WERI-Rb-1 (cell line): ENCODE results near the gene PKHD1.
"Not testable (repeated sequence)": the region's sequence is repeated elsewhere in the genome, so short reads cannot be mapped to it uniquely, and the experiment has no call there.

ENCODE experiments used
- DNase-seq: peaks from one replicate; pipeline ENCODE4 v3.0.0-alpha.2; 2020
- H3K27ac ChIP-seq: fragments of 250-450 bp; sonication (Bioruptor Pico); 2 replicates; pipeline ENCODE4 v1.5.1; 2020; ENCODE audit warnings: mild to moderate bottlenecking, moderate library complexity
- H3K27me3 ChIP-seq: fragments of 250-450 bp; sonication (Bioruptor Pico); 2 replicates; pipeline ENCODE4 v1.5.1; 2021; ENCODE audit warnings: mild to moderate bottlenecking, low read depth, moderate library complexity; ENCODE audit not compliant: insufficient read depth, severe bottlenecking
- H3K36me3 ChIP-seq: fragments of 250-450 bp; sonication (Bioruptor Pico); 2 replicates; pipeline ENCODE4 v1.5.1; 2020; ENCODE audit warnings: mild to moderate bottlenecking, moderate library complexity
- H3K4me3 ChIP-seq: 2 replicates; pipeline ENCODE4 v1.5.1; 2011; ENCODE audit warnings: low read depth, mild to moderate bottlenecking, control low read depth, low read length
- H3K9me3 ChIP-seq: fragments of 250-450 bp; sonication (Bioruptor Pico); 2 replicates; pipeline ENCODE4 v1.5.1; 2021; ENCODE audit warnings: mild to moderate bottlenecking, moderate library complexity; ENCODE audit not compliant: severe bottlenecking
- TF ChIP-seq, protein P1 (sequence below): IDR thresholded peaks from 2 replicates; pipeline ENCODE4 v1.5.1; 2011; ENCODE audit warnings: low read depth, mild to moderate bottlenecking, control low read depth, inconsistent platforms, low read length

PKHD1 gene

DNA sequence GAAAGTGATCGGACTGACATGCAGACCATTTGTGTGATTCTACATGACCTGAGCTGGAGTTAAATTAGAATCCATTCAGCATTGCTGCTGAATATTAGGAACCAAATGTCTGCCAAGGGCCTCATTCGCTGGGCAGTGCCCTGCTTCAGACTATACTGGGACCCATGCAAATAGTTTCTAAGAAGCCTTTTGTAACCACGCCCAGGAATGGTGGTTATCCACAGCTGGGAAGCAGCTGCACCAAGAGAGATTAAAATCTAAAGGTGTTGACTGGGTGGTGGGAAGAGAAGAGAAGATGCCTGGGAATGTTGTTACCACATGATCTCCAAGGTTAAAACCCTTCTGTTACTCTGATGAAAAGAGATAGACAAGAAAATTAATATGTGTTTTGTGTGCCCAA is 156.8 kb downstream of the PKHD1 start:
- Histone ChIP-seq H3K4me3 (no peak overlapping the region), H3K9me3 (no peaks in the 10 kb centered on the region), H3K36me3 (no peaks in the 10 kb centered on the region), H3K27ac (no peak overlapping the region), H3K27me3 (no peaks in the 10 kb centered on the region)
- TF ChIP-seq, protein P1, sequence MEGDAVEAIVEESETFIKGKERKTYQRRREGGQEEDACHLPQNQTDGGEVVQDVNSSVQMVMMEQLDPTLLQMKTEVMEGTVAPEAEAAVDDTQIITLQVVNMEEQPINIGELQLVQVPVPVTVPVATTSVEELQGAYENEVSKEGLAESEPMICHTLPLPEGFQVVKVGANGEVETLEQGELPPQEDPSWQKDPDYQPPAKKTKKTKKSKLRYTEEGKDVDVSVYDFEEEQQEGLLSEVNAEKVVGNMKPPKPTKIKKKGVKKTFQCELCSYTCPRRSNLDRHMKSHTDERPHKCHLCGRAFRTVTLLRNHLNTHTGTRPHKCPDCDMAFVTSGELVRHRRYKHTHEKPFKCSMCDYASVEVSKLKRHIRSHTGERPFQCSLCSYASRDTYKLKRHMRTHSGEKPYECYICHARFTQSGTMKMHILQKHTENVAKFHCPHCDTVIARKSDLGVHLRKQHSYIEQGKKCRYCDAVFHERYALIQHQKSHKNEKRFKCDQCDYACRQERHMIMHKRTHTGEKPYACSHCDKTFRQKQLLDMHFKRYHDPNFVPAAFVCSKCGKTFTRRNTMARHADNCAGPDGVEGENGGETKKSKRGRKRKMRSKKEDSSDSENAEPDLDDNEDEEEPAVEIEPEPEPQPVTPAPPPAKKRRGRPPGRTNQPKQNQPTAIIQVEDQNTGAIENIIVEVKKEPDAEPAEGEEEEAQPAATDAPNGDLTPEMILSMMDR, result no peak
- DNase-seq, result no peak

DNA sequence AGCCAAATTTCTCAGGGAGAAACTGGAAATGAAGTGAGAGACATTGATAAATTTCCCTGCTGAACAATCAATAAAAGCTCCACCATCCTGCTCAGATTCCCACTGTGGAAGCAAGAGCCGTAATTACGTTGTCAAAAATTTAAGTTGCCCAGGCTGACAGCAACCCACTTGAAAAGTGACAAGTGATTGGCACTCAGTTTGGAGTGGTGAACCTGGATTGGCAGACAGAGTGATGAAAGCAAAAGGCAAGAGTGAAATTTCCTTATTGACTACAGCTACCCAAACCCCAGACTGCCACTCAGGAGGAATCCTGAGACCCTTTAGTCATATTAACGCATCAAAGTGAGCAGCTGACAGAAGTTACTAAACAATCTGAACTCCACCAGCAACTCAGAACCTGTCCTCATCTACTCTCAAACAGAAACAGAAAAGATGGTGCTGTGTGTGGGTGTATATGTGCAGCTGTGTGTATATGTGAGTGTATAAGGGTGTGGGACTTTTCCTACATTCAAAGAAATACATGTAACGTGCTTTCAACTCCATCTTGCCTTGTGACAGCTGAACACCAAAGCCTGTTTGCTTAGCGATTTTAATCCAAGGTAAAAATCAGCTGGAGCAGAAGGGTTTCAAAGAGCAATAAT is 157.4 kb downstream of the PKHD1 start:
- H3K27me3 ChIP-seq, result no peaks in the 10 kb centered on the region
- H3K9me3 ChIP-seq, result no peaks in the 10 kb centered on the region
- no peak overlapping the region for H3K4me3 ChIP-seq
- no peaks in the 10 kb centered on the region for H3K36me3 ChIP-seq
- no peak for DNase-seq
- H3K27ac ChIP-seq, result no peak overlapping the region
- TF ChIP-seq, protein P1, result no peak

DNA sequence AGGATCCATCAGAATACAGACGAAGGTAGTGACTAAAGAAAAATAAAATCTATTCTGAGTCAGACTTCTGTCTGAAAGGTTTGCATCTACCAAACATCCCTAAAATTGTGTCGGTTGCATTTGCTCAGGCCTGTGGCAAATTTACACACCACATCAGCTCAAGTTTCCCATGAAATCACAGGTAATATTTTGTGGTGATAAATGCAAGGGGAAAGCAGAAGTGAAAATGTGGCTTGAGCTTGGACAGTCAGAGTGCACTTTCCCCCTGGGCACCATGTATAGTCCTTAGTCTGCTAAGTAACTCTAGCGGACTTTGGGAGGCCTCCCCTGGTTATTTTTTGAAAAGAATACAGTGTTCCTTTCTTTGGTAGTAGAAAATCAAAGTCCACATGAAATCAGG is 159.1 kb downstream of the PKHD1 start:
- Histone ChIP-seq H3K9me3 (peaks cover 2% of the 10 kb centered on the region), H3K27ac (no peak overlapping the region), H3K36me3 (no peaks in the 10 kb centered on the region), H3K27me3 (no peaks in the 10 kb centered on the region), H3K4me3 (no peak overlapping the region)
- TF ChIP-seq, protein P1, result no peak
- DNase-seq, result no peak

DNA sequence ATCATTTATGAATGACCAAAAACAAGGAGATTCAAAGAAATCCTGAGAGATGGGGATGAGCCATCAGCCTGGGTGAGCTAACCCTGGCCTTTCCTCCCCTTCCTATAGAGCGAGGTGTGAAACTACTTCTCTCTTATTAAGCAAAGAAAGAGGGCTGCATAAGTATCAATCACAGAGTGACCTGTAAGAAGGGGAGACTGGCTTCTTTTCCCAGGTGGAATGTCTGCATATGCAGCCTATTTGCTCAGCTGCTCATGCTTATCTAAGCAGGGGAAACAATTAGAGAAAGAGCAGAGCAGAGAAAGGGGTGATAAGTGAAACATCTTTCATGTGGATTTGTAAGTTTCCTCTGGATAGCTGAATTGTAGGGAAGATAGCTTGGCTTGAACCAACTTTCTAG is 160.0 kb downstream of the PKHD1 start:
- H3K27me3 ChIP-seq, result no peaks in the 10 kb centered on the region
- H3K4me3 ChIP-seq, result no peak overlapping the region
- H3K9me3 ChIP-seq, result peaks cover 7% of the 10 kb centered on the region
- no peak for DNase-seq
- no peaks in the 10 kb centered on the region for H3K36me3 ChIP-seq
- TF ChIP-seq, protein P1, result no peak
- no peak overlapping the region for H3K27ac ChIP-seq

DNA sequence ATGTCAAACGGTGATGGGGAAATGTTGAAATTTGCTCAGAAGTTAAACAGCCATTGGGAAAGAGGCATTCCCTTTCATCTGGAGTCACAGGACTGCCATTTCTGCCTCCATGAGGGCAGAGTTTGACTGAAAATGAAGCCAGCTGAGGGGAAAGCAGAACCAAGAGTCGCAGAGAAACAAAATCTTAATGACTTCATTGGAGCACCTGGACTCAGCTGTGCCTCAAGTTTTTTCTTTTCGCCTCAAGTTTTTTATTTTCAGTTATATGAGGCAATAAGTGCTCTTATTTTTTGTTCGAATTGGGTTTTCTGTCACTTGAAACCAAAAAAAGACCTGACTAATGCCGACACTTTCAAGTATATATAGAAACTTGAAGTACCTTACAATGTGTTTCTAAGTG is 161.3 kb downstream of the PKHD1 start:
- Histone ChIP-seq H3K27me3 (no peaks in the 10 kb centered on the region), H3K4me3 (no peak overlapping the region), H3K27ac (no peak overlapping the region), H3K36me3 (no peaks in the 10 kb centered on the region), H3K9me3 (peaks cover 14% of the 10 kb centered on the region)
- TF ChIP-seq, protein P1, result no peak
- DNase-seq, result no peak

DNA sequence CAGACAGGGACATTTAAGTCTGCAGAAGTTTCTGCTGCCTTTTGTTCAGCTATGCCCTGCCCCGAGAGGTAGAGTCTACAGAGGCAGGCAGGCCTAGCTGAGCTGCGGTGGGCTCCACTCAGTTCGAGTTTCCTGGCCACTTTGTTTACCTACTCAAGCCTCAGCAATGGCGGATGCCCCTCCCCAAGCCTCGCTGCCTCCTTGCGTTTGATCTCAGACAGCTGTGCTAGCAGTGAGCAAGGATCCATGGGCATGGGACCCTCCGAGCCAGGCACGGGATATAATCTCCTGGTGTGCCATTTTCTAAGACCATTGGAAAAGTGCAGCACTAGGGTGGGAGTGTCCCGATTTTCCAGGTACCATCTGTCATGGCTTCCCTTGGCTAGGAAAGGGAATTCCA is 164.9 kb downstream of the PKHD1 start:
- H3K27ac ChIP-seq, H3K27me3 ChIP-seq, DNase-seq, H3K36me3 ChIP-seq, H3K4me3 ChIP-seq: not testable (repeated sequence)
- peaks cover 24% of the 10 kb centered on the region for H3K9me3 ChIP-seq

DNA sequence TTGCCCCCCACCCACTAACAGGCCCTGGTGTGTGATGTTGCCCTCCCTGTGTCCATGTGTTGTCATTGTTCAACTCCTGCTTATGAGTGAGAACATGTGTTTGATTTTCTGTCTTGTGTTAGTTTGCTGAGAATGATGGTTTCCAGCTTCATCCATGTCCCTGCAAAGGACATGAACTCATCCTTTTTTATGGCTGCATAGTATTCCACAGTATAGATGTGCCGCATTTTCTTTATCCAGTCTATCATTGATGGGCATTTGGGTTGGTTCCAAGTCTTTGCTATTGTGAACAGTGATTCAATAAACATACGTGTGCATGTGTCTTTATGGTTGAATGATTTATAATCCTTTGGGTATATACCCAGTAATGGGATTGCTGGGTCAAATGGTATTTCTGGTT is 169.1 kb downstream of the PKHD1 start:
- not testable (repeated sequence) for H3K36me3 ChIP-seq, H3K4me3 ChIP-seq, H3K27me3 ChIP-seq, H3K27ac ChIP-seq, DNase-seq
- H3K9me3 ChIP-seq, result peaks cover 22% of the 10 kb centered on the region
